Hematopoietic multipotent progenitor cell treated with erythropoietin and hydrocortisone succinate and interleukin-3 and kit ligand, for 6 days (in vitro differentiated cells): ENCODE results near the gene COQ3.

Source experiments
- DNase-seq: peaks from one replicate; pipeline ENCODE4 v3.0.0-alpha.2; 2015

The COQ3 gene

GRCh38 chr6:99330159-99330558, 63.8 kb downstream of the COQ3 start:
- DNase-seq, result peak; percentile 85

- DNase-seq, result no peak
Observed at GRCh38 chr6:99324996-99325395, 69.0 kb downstream of the COQ3 start.
